ENCODE measurements around the gene AMFR.
"Not testable (repeated sequence)": the region's sequence is repeated elsewhere in the genome, so short reads cannot be mapped to it uniquely, and the experiment has no call there.

AMFR gene

GRCh38 chr16:56387396-56387795 is 37.9 kb downstream of the AMFR start:
- no peak for DNase-seq

- DNase-seq: no peak
Observed at GRCh38 chr16:56384074-56384721, 41.1 kb downstream of the AMFR start.

GRCh38 chr16:56382901-56383355 is 42.4 kb downstream of the AMFR start:
- no peak for DNase-seq

- DNase-seq: no peak
Observed at GRCh38 chr16:56382459-56382858, 42.9 kb downstream of the AMFR start.

- not testable (repeated sequence) for DNase-seq
Observed at GRCh38 chr16:56380778-56381485, 44.4 kb downstream of the AMFR start.

GRCh38 chr16:56379044-56379443 is 46.3 kb downstream of the AMFR start:
- not testable (repeated sequence) for DNase-seq

- not testable (repeated sequence) for DNase-seq
Observed at GRCh38 chr16:56375792-56376191, 49.6 kb downstream of the AMFR start.

- DNase-seq: no peak
Observed at GRCh38 chr16:56373003-56373402, 52.3 kb downstream of the AMFR start.

- DNase-seq: no peak
Observed at GRCh38 chr16:56372013-56372634, 53.2 kb downstream of the AMFR start.

- DNase-seq: no peak
Observed at GRCh38 chr16:56371660-56371937, 53.7 kb downstream of the AMFR start.

- no peak for DNase-seq
Observed at GRCh38 chr16:56370875-56371659, 54.3 kb downstream of the AMFR start.

GRCh38 chr16:56370185-56370874 is 55.0 kb downstream of the AMFR start:
- DNase-seq: no peak

GRCh38 chr16:56369202-56369601 is 56.1 kb downstream of the AMFR start:
- DNase-seq: no peak

- no peak for DNase-seq
Observed at GRCh38 chr16:56368545-56368944, 56.8 kb downstream of the AMFR start.

GRCh38 chr16:56367764-56368163 is 57.6 kb downstream of the AMFR start:
- no peak for DNase-seq

GRCh38 chr16:56366945-56367344 is 58.4 kb downstream of the AMFR start:
- DNase-seq: no peak

- DNase-seq: no peak
Observed at GRCh38 chr16:56365552-56365951, 59.8 kb downstream of the AMFR start.

GRCh38 chr16:56364865-56365264 is 60.5 kb downstream of the AMFR start:
- DNase-seq: no peak

GRCh38 chr16:56363781-56364565 is 61.4 kb downstream of the AMFR start:
- DNase-seq: no peak

- DNase-seq: no peak
Observed at GRCh38 chr16:56363181-56363716, 62.1 kb downstream of the AMFR start.

GRCh38 chr16:56362706-56363105 is 62.6 kb downstream of the AMFR start:
- DNase-seq: no peak

Data from CD4-positive, alpha-beta T cell treated with Interleukin-12 subunit alpha and Interleukin-12 subunit beta, for 1 hour (primary cell).